AG08396 (cell line): ENCODE measurements around the gene TMEM267.
"Not testable (repeated sequence)": the region's sequence is repeated elsewhere in the genome, so short reads cannot be mapped to it uniquely, and the experiment has no call there.

Source experiments
- DNase-seq: peaks from one replicate; pipeline ENCODE4 v3.0.0; 2012; ENCODE audit warnings: low spot score, mixed read lengths

TMEM267 gene

GRCh38 chr5:43456556-43456955 is 27.1 kb downstream of the TMEM267 start:
- no peak for DNase-seq

GRCh38 chr5:43441575-43441974 is 42.1 kb downstream of the TMEM267 start:
- not testable (repeated sequence) for DNase-seq

GRCh38 chr5:43437062-43437660 is 46.5 kb downstream of the TMEM267 start:
- DNase-seq: no peak

GRCh38 chr5:43433382-43433781 is 50.3 kb downstream of the TMEM267 start:
- DNase-seq: no peak

GRCh38 chr5:43432486-43433375 is 50.9 kb downstream of the TMEM267 start:
- DNase-seq: peak; percentile 36

- no peak for DNase-seq
Measured at GRCh38 chr5:43429706-43430105, 54.0 kb downstream of the TMEM267 start.

GRCh38 chr5:43429016-43429415 is 54.6 kb downstream of the TMEM267 start:
- no peak for DNase-seq

GRCh38 chr5:43427306-43427705 is 56.4 kb downstream of the TMEM267 start:
- no peak for DNase-seq

- DNase-seq: peak; percentile 62
Measured at GRCh38 chr5:43425983-43426382, 57.7 kb downstream of the TMEM267 start.

GRCh38 chr5:43423086-43423485 is 60.6 kb downstream of the TMEM267 start:
- not testable (repeated sequence) for DNase-seq

- no peak for DNase-seq
Measured at GRCh38 chr5:43422143-43422542, 61.5 kb downstream of the TMEM267 start.

- no peak for DNase-seq
Measured at GRCh38 chr5:43421450-43422133, 62.1 kb downstream of the TMEM267 start.

GRCh38 chr5:43420241-43420640 is 63.4 kb downstream of the TMEM267 start:
- no peak for DNase-seq

- DNase-seq: no peak
Measured at GRCh38 chr5:43418561-43418960, 65.1 kb downstream of the TMEM267 start.

- no peak for DNase-seq
Measured at GRCh38 chr5:43416803-43417394, 66.8 kb downstream of the TMEM267 start.

GRCh38 chr5:43415935-43416802 is 67.5 kb downstream of the TMEM267 start:
- no peak for DNase-seq

- no peak for DNase-seq
Measured at GRCh38 chr5:43413966-43414365, 69.7 kb downstream of the TMEM267 start.

GRCh38 chr5:43412644-43413043 is 71.0 kb downstream of the TMEM267 start:
- DNase-seq: no peak

GRCh38 chr5:43412156-43412555 is 71.5 kb downstream of the TMEM267 start, which contains the start of gene CCL28:
Gene CCL28, minus strand, starts transcription at chr5:43412391. Its CDS starts 75 bp downstream, at chr5:43412316.
- no peak for DNase-seq

- DNase-seq: no peak
Measured at GRCh38 chr5:43411495-43411894, 72.2 kb downstream of the TMEM267 start.

- DNase-seq: no peak
Measured at GRCh38 chr5:43410414-43410813, 73.3 kb downstream of the TMEM267 start.
